NK-92 (cell line): ENCODE data around the gene ZFP90.
"Not testable (repeated sequence)": the region's sequence is repeated elsewhere in the genome, so short reads cannot be mapped to it uniquely, and the experiment has no call there.

Experiments
- DNase-seq: peaks from one replicate; lab custom pipeline; 2025; ENCODE audit not compliant: unreplicated experiment; lab: John Stamatoyannopoulos, UW

The ZFP90 gene

GRCh38 chr16:68517606-68518166, 21.4 kb upstream of the ZFP90 start:
- DNase-seq, result no peak

GRCh38 chr16:68519225-68519745, 19.8 kb upstream of the ZFP90 start:
- no peak for DNase-seq

GRCh38 chr16:68520649-68521086, 18.4 kb upstream of the ZFP90 start:
- peak; percentile 13 for DNase-seq

- no peak for DNase-seq
Observed at GRCh38 chr16:68524069-68524820, 14.8 kb upstream of the ZFP90 start.

GRCh38 chr16:68526143-68526781, 12.8 kb upstream of the ZFP90 start:
- no peak for DNase-seq

- DNase-seq, result no peak
Observed at GRCh38 chr16:68526782-68527145, 12.3 kb upstream of the ZFP90 start.

GRCh38 chr16:68528233-68528632, 10.9 kb upstream of the ZFP90 start:
- DNase-seq, result no peak

- DNase-seq, result peak; percentile 6
Observed at GRCh38 chr16:68528686-68529379, 10.3 kb upstream of the ZFP90 start.

- DNase-seq, result no peak
Observed at GRCh38 chr16:68529608-68529930, 9.5 kb upstream of the ZFP90 start.

GRCh38 chr16:68529931-68530701, 9.0 kb upstream of the ZFP90 start:
- peak; percentile 23 for DNase-seq

GRCh38 chr16:68533937-68534336, 5.2 kb upstream of the ZFP90 start:
- no peak for DNase-seq

GRCh38 chr16:68535331-68535730, 3.8 kb upstream of the ZFP90 start:
- no peak for DNase-seq

GRCh38 chr16:68539711-68540239, 684 bp downstream of the ZFP90 start:
- DNase-seq, result no peak

GRCh38 chr16:68548947-68549346, 9.9 kb downstream of the ZFP90 start:
- DNase-seq, result no peak

GRCh38 chr16:68553186-68553585, 14.1 kb downstream of the ZFP90 start:
- DNase-seq, result no peak

- DNase-seq, result not testable (repeated sequence)
Observed at GRCh38 chr16:68560341-68560740, 21.2 kb downstream of the ZFP90 start.

GRCh38 chr16:68563631-68564381, 24.7 kb downstream of the ZFP90 start:
- no peak for DNase-seq

GRCh38 chr16:68564382-68564985, 25.4 kb downstream of the ZFP90 start:
- DNase-seq, result no peak

GRCh38 chr16:68574479-68574878, 35.4 kb downstream of the ZFP90 start:
- no peak for DNase-seq

- DNase-seq, result no peak
Observed at GRCh38 chr16:68575082-68575481, 36.0 kb downstream of the ZFP90 start.
